ENCODE results near the gene KRTAP19-3.
"Not testable (repeated sequence)": the region's sequence is repeated elsewhere in the genome, so short reads cannot be mapped to it uniquely, and the experiment has no call there.

KRTAP19-3 gene

DNA sequence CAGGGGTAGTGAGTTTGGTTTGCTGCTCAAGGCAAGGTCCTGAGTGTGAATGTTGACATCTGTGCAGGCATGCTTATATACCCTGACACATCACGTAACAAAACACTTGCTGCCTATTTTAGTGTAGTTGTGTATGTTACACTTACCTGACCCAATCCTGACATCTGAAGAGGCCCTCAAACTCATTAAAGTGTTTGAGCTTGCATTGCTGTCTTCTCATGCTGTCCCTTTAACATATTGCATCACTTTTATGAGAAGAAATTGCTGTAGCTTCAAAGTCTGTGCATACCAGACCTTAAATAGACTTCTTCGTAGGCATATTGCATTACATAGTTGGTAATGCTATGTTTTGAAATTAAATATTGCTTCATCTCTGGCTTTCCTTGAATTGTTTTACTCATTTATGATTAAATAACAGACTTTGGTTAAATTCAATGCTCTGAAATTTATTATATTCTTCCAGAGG, at the start of gene KRTAP19-3:
Gene KRTAP19-3 (minus strand): TSS at position 51 of the 466 bp plus-strand sequence. CDS start 56 bp downstream, outside the sequence.
- DNase-seq (ENCODE audit: low read depth in 3 of 3, low spot score in 1 of 3): no peak

GRCh38 chr21:30518876-30519275, 27.1 kb upstream of the KRTAP19-3 start:
- DNase-seq (ENCODE audit: low read depth in 3 of 3, low spot score in 1 of 3): no peak

- DNase-seq (ENCODE audit: low read depth in 3 of 3, low spot score in 1 of 3): no peak
Measured at GRCh38 chr21:30515681-30516080, 23.9 kb upstream of the KRTAP19-3 start.

GRCh38 chr21:30505621-30506205, 13.9 kb upstream of the KRTAP19-3 start:
- not testable (repeated sequence) for DNase-seq (ENCODE audit: low read depth in 3 of 3, low spot score in 1 of 3)

GRCh38 chr21:30502041-30502440, 10.2 kb upstream of the KRTAP19-3 start, which contains the start of gene KRTAP19-5:
KRTAP19-5 (minus strand) TSS chr21:30502141; CDS start chr21:30502090, 51 bp downstream.
- DNase-seq (ENCODE audit: low read depth in 3 of 3, low spot score in 1 of 3): no peak

DNA sequence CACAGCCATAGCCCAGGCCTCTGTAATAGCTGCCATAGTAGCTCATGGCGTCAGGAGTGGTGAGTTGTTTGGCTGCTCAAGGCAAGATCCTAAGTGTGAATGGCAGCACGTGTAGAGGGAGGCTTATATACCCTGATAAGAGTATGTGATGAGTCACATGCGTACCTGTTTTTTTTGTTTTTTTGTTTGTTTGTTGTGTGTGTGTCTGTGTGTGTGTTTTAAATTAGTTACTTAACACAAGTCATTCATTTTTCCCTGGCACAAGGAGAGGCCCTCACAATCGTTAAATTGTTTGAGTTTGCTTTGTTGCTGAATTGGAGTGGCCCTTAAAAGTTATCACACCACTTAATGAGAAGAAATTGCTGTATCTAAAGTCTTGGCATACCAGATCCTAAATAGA, 5.3 kb upstream of the KRTAP19-3 start, which contains the start of gene KRTAP19-4:
Gene KRTAP19-4 (minus strand): TSS at position 101 of the 400 bp plus-strand sequence. CDS start 55 bp downstream, at position 46.
- DNase-seq (ENCODE audit: low read depth in 3 of 3, low spot score in 1 of 3): no peak

- DNase-seq (ENCODE audit: low read depth in 3 of 3, low spot score in 1 of 3): no peak
Measured at GRCh38 chr21:30487336-30487735, 4.5 kb downstream of the KRTAP19-3 start, which contains the start of gene KRTAP19-2. KRTAP19-2 (minus strand) TSS chr21:30487436; CDS start chr21:30487348, 88 bp downstream.

GRCh38 chr21:30486180-30486579, 5.6 kb downstream of the KRTAP19-3 start:
- DNase-seq (ENCODE audit: low read depth in 3 of 3, low spot score in 1 of 3): no peak

DNA sequence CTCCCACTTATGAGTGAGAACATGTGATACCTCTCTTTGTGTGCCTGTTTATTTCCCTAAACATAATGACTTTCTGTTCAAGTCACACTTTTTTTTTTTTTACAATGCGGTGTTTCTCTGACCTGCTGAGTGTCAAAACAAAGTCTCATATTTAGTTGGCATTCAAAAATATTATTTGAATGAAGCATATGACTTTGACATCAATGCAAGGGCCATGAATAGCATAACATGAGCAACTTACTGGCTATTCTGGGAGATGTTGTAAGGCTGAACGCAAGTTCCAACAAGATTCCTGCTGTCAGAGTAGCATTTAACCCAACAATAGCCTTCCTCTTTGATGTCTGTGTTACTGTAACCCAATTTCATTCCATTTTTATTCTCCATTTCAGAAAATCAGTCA, 9.7 kb downstream of the KRTAP19-3 start:
- DNase-seq (ENCODE audit: low read depth in 3 of 3, low spot score in 1 of 3): no peak

DNA sequence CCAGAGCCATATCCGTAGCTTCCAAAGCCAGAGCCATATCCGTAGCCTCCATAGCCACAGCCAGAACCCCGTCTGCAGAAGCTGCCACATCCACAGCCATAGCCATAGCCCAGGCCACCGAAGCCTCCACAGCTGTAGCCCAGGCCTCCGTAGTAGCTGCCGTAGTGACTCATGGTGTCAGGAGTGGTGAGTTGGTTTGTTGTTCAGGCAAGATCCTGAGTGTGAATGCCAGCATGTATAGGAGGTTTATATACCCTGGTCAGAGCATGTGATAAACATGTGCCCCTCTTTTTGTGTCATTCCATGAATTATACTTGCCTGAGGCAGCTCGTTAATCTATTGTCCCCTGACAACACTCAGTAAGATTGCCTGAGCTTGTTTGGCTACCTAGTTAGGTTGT, 11.7 kb downstream of the KRTAP19-3 start, which contains the start of gene KRTAP19-1:
Gene KRTAP19-1 (minus strand): TSS at position 223 of the 400 bp plus-strand sequence. CDS start 50 bp downstream, at position 173.
- no peak for DNase-seq (ENCODE audit: low read depth in 3 of 3, low spot score in 1 of 3)

DNA sequence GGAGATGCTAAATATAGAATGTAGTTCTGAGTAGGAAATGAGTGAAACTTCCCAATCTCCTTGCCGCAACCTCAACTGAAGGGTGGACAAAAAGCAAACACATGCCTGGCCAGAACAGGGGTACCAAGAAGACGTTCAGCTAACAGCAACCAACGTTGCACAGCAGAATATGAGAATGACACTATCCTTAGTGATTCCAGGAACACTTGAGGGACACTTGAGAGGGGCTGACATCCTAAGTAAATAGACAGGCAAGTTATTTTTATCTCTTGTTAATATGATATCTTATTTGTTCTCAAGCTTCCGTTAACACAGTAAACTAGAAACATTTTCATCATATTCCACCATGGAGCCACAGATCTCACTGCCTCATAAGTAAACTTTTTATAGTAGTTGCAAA, 12.6 kb downstream of the KRTAP19-3 start:
- DNase-seq (ENCODE audit: low read depth in 3 of 3, low spot score in 1 of 3): no peak

DNA sequence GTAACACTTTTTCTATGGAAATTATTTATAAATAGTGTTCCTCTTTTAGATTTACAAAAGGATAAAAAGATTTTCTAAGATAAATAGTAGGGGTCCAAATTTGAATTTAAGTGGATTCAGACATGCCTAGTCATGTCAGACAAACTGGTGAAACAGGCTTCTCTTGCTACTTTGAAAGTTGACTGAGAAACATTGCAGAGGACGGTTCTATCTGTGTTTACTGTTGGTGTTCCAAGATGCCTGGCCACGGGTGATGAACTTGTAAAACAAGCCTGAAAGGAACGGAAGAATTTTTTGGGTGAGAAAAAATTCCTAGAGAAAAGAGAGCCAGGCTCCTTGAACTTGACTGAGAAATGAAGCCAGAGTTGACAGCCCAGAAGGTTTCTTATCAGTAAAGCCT, 13.8 kb downstream of the KRTAP19-3 start:
- DNase-seq (ENCODE audit: low read depth in 3 of 3, low spot score in 1 of 3): no peak

DNA sequence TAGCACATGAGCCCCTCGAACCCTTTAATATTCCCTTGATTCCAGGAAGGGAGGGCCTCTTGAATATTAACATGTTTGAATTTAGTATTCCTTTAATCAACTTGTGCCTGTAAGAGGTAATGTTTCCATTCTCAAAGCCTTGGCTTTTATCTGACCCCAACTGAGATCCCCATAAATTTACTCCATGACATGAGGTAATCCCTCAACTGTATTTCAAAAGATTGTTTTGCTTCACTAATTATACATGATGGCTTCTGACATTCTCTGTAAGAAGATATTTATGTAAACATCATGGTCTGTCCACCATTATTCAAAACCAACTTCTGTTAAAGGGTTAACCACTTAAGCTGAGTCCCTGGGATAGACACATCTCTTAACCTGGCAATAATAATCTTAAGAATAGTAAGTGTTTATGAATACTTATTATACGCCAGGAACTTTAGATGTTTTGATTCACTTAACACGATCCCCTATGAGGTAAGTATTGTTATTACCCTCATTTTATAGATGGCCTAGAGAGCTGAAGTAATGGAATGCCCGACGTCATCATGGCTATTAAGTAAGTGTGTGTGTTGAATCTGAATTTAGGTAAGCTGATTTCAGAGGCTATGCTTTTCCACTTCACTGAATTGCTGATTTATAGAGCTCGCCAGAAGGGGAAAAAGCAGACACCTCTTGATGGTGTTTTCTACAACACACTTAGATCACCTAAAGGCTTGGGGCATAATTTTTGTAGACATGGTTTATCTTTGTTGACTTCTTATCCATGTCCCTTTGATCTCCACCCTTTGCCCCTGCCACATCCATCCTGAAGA, 22.7 kb downstream of the KRTAP19-3 start:
- DNase-seq (ENCODE audit: low read depth in 3 of 3, low spot score in 1 of 3): no peak

DNA sequence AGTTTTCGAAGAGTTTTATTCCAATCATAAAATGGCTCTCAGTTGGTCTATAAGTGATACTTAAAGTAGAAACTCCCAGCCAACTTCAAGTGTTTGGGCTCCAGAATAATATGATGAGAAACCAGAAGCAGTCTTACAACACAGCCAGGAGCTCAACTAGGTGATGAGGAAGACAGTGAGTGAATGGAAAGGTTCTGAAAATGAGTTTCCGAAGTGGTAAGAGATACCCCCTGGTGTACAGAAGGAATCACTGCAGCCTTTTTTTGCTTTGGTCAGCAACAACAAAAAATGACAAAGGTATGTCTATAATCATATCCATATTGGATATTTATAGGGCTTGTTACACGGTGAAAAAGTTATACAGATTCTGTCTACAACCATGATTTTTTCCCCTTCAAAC, 28.1 kb downstream of the KRTAP19-3 start:
- no peak for DNase-seq (ENCODE audit: low read depth in 3 of 3, low spot score in 1 of 3)

GRCh38 chr21:30448514-30448913, 43.3 kb downstream of the KRTAP19-3 start:
- no peak for DNase-seq (ENCODE audit: low read depth in 3 of 3, low spot score in 1 of 3)

GRCh38 chr21:30447056-30447455, 44.8 kb downstream of the KRTAP19-3 start:
- no peak for DNase-seq (ENCODE audit: low read depth in 3 of 3, low spot score in 1 of 3)

DNA sequence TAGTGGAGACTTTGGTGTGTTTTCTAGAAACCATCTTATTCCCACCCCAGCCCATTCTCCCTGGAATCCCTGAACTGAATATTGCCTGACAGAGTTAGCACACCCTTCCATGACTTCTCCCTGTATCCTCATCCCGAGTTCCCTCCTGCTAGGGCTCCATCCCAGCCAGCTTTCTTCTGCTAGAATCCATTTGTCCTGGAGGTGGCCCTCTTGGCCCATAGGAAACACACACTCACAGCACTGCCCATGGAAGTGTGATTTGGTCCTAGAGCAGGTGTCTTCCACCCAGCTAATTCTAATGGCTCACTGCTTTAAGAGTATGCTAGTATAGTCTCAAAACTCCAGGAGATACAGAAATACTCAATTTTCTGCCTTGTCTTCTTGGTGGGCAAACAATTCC, 47.6 kb downstream of the KRTAP19-3 start:
- DNase-seq (ENCODE audit: low read depth in 3 of 3, low spot score in 1 of 3): no peak

DNA sequence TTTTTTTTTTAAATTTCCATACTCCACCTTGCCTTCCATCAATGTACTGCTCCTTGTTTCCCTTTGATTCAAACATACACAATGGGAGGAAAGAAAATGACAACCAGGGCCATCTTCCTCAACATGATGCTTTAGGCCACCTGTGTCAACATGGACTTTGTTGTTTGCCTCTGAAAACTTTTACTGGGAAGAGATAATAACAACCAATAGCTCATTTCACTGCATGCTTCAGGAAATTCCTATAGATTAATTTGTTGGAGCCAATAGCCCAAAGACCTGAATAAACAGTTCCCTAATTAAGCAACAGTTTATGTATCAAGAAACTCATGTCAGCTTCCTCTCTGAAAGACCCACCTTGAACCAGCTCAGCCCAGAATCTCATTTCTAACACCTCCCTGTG, 48.6 kb downstream of the KRTAP19-3 start:
- no peak for DNase-seq (ENCODE audit: low read depth in 3 of 3, low spot score in 1 of 3)

All from stimulated activated CD4-positive, alpha-beta T cell treated with anti-CD3 and anti-CD28 coated beads, TNF-alpha, amount 100 ng/mL, for 1 hour (primary cell).